ENCODE results near the gene TRIM69. TPM values are rescaled to one million over a fixed set of nuclear protein-coding genes. Genes with fewer than 3 reads are reported as not detected.
"Not testable (repeated sequence)": the region's sequence is repeated elsewhere in the genome, so short reads cannot be mapped to it uniquely, and the experiment has no call there.

The TRIM69 gene
- total RNA-seq, 3 donors from 2014 or later = 45.4 to 58.2 (median 46.4) TPM

- H3K4me1 Mint-ChIP-seq (ENCODE audit: low read depth) = peaks cover 67% of the 10 kb centered on the region
- no peak for DNase-seq
These were observed 10.2 kb upstream of the TRIM69 start for GRCh38 chr15:44726136-44726535.

DNA sequence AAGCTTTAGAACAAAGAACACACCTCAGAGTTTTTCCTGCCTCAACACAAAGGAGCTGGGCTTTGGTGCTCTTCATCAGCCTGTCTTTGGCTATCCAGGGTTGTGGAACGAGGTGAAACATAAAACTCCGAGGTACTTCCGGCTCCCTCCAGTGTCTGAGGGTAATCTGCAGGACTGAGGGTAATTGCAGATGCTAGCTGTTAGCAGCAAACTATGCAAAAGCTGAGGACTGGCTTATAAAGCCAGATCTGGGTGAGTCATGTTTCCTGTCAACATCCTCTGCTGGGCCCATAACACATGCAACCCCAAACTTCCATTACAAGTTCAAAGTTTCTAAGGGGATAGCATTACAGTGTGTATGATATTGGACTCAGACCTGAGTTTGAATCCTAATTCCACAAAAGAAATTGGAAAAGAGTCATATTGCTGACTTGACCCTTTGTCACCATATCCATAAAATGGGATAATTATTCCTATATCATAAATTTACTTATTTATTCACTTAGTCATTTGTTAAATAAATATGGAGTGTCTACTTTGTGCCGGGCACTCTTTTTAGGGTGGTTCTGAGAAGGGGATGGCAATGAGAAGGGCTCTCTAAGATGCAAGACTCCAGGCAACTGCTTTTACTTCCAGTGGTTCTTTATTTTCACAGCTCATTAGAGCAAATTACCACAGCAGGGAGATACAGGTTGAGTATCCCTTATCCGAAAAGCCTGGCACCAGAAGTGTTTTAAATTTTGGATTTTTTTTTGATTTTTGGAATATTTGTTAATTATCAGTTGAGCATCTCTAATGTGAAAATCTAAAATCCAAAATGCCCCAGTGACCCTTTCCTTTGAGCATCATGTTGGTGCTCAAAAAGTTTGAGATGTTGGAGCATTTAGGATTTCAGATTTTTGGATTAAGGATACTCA is 9.5 kb upstream of the TRIM69 start:
- Mint-ChIP-seq H3K4me1 (ENCODE audit: low read depth) (peaks cover 67% of the 10 kb centered on the region), H3K36me3 (ENCODE audit: insufficient read depth) (peaks cover 7% of the 10 kb centered on the region), H3K9me3 (no peaks in the 10 kb centered on the region), H3K4me3 (peak overlapping the region; percentile 84), H3K27me3 (ENCODE audit: low read depth) (no peaks in the 10 kb centered on the region)
- ATAC-seq (peak; percentile 61 to 65), DNase-seq (peak; percentile 62)

More at GRCh38 chr15:44726136-44726535, 10.2 kb upstream of the TRIM69 start:
- peak overlapping the region; percentile 84 for H3K4me3 Mint-ChIP-seq
- no peaks in the 10 kb centered on the region for H3K9me3 Mint-ChIP-seq
- ATAC-seq = no peak
- no peaks in the 10 kb centered on the region for H3K27me3 Mint-ChIP-seq (ENCODE audit: low read depth)
- no peaks in the 10 kb centered on the region for H3K36me3 Mint-ChIP-seq (ENCODE audit: insufficient read depth)

- Mint-ChIP-seq H3K36me3 (ENCODE audit: insufficient read depth) (peaks cover 13% of the 10 kb centered on the region), H3K27me3 (ENCODE audit: low read depth) (no peaks in the 10 kb centered on the region), H3K4me1 (ENCODE audit: low read depth) (peaks cover 68% of the 10 kb centered on the region), H3K4me3 (peak overlapping the region; percentile 61), H3K9me3 (no peaks in the 10 kb centered on the region)
- DNase-seq (no peak), ATAC-seq (no peak)
These were observed 8.7 kb upstream of the TRIM69 start for GRCh38 chr15:44727485-44728231.

DNA sequence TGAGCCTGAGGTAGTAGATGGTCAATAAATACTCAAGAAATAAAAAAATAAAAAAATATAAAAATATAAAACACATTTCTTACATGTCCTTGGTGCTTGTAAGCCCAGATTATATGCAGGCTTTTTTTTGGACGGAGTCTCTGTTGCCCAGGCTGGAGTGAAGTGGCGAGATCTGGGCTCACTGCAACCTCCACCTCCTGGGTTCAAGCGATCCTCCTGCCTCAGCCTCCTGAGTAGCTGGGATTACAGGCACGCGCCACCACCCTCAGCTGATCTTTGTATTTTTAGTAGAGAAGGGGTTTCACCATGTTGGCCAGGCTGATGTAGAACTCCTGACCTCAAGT is 8.1 kb upstream of the TRIM69 start:
- not testable (repeated sequence) for H3K27me3 Mint-ChIP-seq (ENCODE audit: low read depth); ATAC-seq; H3K9me3 Mint-ChIP-seq; DNase-seq
- Mint-ChIP-seq H3K4me1 (ENCODE audit: low read depth) (peaks cover 69% of the 10 kb centered on the region), H3K4me3 (peak overlapping the region; percentile 99), H3K36me3 (ENCODE audit: insufficient read depth) (peaks cover 13% of the 10 kb centered on the region)

DNA sequence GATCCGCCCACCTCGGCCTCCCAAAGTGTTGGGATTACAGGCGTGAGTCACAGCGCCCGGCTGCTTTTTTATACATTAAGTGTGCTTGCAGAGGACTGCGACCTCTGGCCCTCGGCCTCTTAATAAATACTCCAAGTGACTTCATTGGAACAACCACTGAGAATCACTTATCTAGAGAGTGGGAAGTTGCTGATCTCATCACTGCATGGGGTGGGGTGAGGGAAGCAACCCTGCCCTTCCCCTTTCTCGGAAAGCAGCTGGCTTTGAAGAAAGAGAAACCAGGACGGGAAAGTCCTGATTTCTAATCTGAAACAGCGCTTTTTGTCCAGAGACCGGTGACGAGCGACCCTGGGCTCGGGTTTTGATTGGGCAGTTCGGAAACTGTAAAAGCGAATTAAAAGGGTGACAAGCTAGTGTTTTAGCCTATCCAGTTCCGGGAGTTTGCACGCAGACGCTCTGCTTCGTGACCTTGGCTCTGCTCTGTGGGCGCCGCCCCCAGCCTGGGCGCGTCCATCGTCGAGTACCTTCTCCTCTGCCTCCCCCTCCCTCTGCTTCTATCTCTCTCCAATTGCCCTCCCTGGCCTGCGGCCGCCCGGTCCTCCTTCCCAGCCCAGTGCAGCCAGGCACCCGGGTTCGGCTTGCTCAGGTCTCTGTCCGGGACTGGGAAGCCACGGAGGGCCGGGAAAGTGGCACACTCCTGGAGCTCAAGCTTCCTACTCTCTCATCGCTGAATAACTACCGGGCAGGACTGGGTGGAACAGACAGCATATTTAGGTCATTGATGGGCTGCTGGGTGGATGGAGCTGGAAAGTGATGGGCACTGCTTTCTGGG is 7.5 kb upstream of the TRIM69 start:
- H3K4me1 Mint-ChIP-seq (ENCODE audit: low read depth) = peaks cover 71% of the 10 kb centered on the region
- H3K9me3 Mint-ChIP-seq = no peaks in the 10 kb centered on the region
- ATAC-seq = peak; percentile 84 to 85
- H3K36me3 Mint-ChIP-seq (ENCODE audit: insufficient read depth) = peaks cover 16% of the 10 kb centered on the region
- no peaks in the 10 kb centered on the region for H3K27me3 Mint-ChIP-seq (ENCODE audit: low read depth)
- peak; percentile 95 for DNase-seq
- H3K4me3 Mint-ChIP-seq = peak overlapping the region; percentile 99

GRCh38 chr15:44729408-44730127 is 6.8 kb upstream of the TRIM69 start:
- peak; percentile 10 to 13 for ATAC-seq
- no peaks in the 10 kb centered on the region for H3K27me3 Mint-ChIP-seq (ENCODE audit: low read depth)
- H3K4me3 Mint-ChIP-seq = peak overlapping the region; percentile 99
- no peak for DNase-seq
- no peaks in the 10 kb centered on the region for H3K9me3 Mint-ChIP-seq
- peaks cover 69% of the 10 kb centered on the region for H3K4me1 Mint-ChIP-seq (ENCODE audit: low read depth)
- peaks cover 16% of the 10 kb centered on the region for H3K36me3 Mint-ChIP-seq (ENCODE audit: insufficient read depth)

- ATAC-seq = no peak
- H3K4me3 Mint-ChIP-seq = peak overlapping the region; percentile 83
- DNase-seq = no peak
These were observed 1.4 kb upstream of the TRIM69 start for GRCh38 chr15:44734839-44735481.

DNA sequence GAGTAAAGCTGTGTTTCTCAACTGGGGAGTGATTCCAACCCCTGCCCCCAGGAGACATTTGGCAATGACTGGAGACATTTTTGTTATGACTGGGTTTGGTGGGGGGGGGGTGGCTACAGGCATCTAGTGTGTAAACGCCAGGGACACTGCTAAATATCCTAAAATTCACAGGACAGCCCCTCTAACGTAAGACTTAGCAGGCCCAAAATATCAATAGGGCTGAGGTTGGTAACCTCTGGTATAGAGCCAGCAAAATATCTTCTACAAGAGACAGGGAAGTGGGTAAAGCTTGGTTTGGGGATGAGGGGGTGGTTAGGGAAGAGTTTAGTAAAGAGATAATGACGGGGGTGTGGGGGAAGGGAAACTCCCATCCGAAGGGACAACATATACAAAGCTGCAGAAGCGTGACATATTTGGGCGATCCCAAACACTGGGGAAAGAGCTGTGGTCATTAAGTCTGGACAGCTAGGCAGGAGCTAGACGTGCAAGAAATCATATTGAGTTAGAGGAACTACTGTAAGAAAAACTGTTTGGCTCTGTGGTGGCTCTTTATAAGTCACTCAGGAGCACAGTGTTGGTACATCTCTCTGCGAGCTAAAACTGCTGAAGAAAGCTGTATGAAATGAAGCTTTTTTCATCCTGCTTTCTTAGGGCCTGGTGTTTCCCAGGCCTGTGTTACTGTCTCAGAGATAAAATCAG is 697 bp upstream of the TRIM69 start:
- H3K9me3 Mint-ChIP-seq = no peaks in the 10 kb centered on the region
- no peak for DNase-seq
- H3K27me3 Mint-ChIP-seq (ENCODE audit: low read depth) = no peaks in the 10 kb centered on the region
- peak; percentile 65 to 68 for ATAC-seq
- H3K36me3 Mint-ChIP-seq (ENCODE audit: insufficient read depth) = peaks cover 16% of the 10 kb centered on the region
- H3K4me3 Mint-ChIP-seq = peak overlapping the region; percentile 83
- peaks cover 74% of the 10 kb centered on the region for H3K4me1 Mint-ChIP-seq (ENCODE audit: low read depth)

More at GRCh38 chr15:44734839-44735481, 1.4 kb upstream of the TRIM69 start:
- Mint-ChIP-seq H3K4me1 (ENCODE audit: low read depth) (peaks cover 74% of the 10 kb centered on the region), H3K9me3 (no peaks in the 10 kb centered on the region), H3K27me3 (ENCODE audit: low read depth) (no peaks in the 10 kb centered on the region), H3K36me3 (ENCODE audit: insufficient read depth) (peaks cover 16% of the 10 kb centered on the region)

GRCh38 chr15:44738340-44738984 is 2.1 kb downstream of the TRIM69 start:
- Mint-ChIP-seq H3K4me3 (peak overlapping the region; percentile 47), H3K9me3 (no peaks in the 10 kb centered on the region), H3K36me3 (ENCODE audit: insufficient read depth) (peaks cover 4% of the 10 kb centered on the region), H3K27me3 (ENCODE audit: low read depth) (no peaks in the 10 kb centered on the region), H3K4me1 (ENCODE audit: low read depth) (peaks cover 52% of the 10 kb centered on the region)
- no peak for ATAC-seq
- no peak for DNase-seq

DNA sequence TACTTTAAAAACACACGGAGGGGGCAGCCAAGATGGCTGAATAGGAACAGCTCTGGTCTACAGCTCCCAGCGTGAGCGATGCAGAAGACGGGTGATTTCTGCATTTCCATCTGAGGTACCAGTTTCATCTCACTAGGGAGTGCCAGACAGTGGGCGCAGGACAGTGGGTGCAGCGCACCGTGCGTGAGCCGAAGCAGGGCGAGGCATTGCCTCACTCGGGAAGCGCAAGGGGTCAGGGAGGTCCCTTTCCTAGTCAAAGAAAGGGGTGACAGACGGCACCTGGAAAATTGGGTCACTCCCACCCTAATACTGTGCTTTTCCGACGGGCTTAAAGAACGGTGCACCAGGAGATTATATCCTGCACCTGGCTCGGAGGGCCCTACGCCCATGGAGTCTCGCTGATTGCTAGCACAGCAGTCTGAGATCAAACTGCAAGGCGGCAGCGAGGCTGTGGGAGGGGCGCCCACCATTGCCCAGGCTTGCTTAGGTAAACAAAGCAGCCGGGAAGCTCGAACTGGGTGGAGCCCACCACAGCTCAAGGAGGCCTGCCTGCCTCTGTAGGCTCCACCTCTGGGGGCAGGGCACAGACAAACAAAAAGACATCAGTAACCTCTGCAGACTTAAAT is 3.0 kb downstream of the TRIM69 start:
- not testable (repeated sequence) for H3K27me3 Mint-ChIP-seq (ENCODE audit: low read depth); H3K36me3 Mint-ChIP-seq (ENCODE audit: insufficient read depth); H3K4me3 Mint-ChIP-seq; DNase-seq; H3K9me3 Mint-ChIP-seq; ATAC-seq
- H3K4me1 Mint-ChIP-seq (ENCODE audit: low read depth) = peaks cover 45% of the 10 kb centered on the region

- peaks cover 15% of the 10 kb centered on the region for H3K4me1 Mint-ChIP-seq (ENCODE audit: low read depth)
- ATAC-seq; H3K9me3 Mint-ChIP-seq; H3K4me3 Mint-ChIP-seq; DNase-seq; H3K36me3 Mint-ChIP-seq (ENCODE audit: insufficient read depth); H3K27me3 Mint-ChIP-seq (ENCODE audit: low read depth): not testable (repeated sequence)
These were observed 7.1 kb downstream of the TRIM69 start for GRCh38 chr15:44743454-44743853.

DNA sequence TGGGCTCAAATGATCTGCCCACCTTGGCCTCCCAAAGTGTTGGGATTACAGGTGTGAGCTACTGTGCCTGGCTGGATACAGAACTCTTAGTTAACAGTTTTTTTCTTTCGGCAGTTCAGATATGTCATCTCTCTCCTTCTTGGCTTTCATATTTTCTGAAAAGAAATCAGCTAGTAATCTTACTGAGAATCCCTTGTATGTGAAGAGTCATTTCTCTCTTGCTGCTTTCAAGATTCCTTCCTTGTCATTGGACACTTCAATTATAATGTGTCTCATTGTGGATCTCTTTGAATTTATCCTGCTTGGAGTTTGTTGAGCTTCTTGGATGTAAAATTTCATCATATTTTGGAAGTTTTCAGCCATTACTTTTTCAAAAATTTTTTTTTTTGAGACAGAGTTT is 17.0 kb downstream of the TRIM69 start:
- peaks cover 19% of the 10 kb centered on the region for H3K4me1 Mint-ChIP-seq (ENCODE audit: low read depth)
- H3K9me3 Mint-ChIP-seq = peaks cover 8% of the 10 kb centered on the region
- H3K4me3 Mint-ChIP-seq = no peak overlapping the region
- ATAC-seq = no peak
- H3K36me3 Mint-ChIP-seq (ENCODE audit: insufficient read depth) = peaks cover 28% of the 10 kb centered on the region
- DNase-seq = no peak
- no peaks in the 10 kb centered on the region for H3K27me3 Mint-ChIP-seq (ENCODE audit: low read depth)

Measured in activated T-cell treated with anti-CD3 and anti-CD28 coated beads, Interleukin-2, amount 50 U/mL, for 4 hours (primary cell).